Mucosa of stomach (tissue), 1 donor: Measurements from ENCODE around the gene INPP5A.

Experiments used
- H3K27me3 ChIP-seq: one replicate; pipeline ENCODE4 v1.7.0; 2013; ENCODE audit warnings: mild to moderate bottlenecking, low read length; ENCODE audit not compliant: control insufficient read depth, insufficient read depth
- H3K36me3 ChIP-seq: one replicate; pipeline ENCODE4 v1.7.0; 2013; ENCODE audit warnings: low read length; ENCODE audit not compliant: control insufficient read depth, insufficient read depth
- H3K4me1 ChIP-seq: one replicate; pipeline ENCODE4 v1.7.0; 2013; ENCODE audit warnings: mild to moderate bottlenecking, low read length; ENCODE audit not compliant: control insufficient read depth, insufficient read depth
- H3K4me3 ChIP-seq: one replicate; pipeline ENCODE4 v1.7.0; 2013; ENCODE audit warnings: low read length
- H3K9ac ChIP-seq: one replicate; pipeline ENCODE4 v1.7.0; 2013; ENCODE audit warnings: mild to moderate bottlenecking, low read length, moderate library complexity
- H3K9me3 ChIP-seq: one replicate; pipeline ENCODE4 v1.7.0; 2013; ENCODE audit warnings: mild to moderate bottlenecking, low read length, moderate library complexity; ENCODE audit not compliant: control insufficient read depth
- donor health status: Pancreatic carcinoma.

INPP5A gene

GRCh38 chr10:132610071-132610701, 72.6 kb downstream of the INPP5A start:
- peaks cover 33% of the 10 kb centered on the region for H3K4me1 ChIP-seq

GRCh38 chr10:132611026-132611910, 73.7 kb downstream of the INPP5A start:
- Histone ChIP-seq H3K9me3 (no peaks in the 10 kb centered on the region), H3K4me1 (peaks cover 33% of the 10 kb centered on the region), H3K27me3 (no peaks in the 10 kb centered on the region), H3K36me3 (no peaks in the 10 kb centered on the region), H3K4me3 (no peak overlapping the region), H3K9ac (no peak overlapping the region)

More at GRCh38 chr10:132610071-132610701, 72.6 kb downstream of the INPP5A start:
- Histone ChIP-seq H3K27me3 (no peaks in the 10 kb centered on the region), H3K36me3 (no peaks in the 10 kb centered on the region), H3K9ac (no peak overlapping the region), H3K9me3 (no peaks in the 10 kb centered on the region), H3K4me3 (no peak overlapping the region)

GRCh38 chr10:132611986-132612385, 74.4 kb downstream of the INPP5A start:
- no peaks in the 10 kb centered on the region for H3K36me3 ChIP-seq
- no peak overlapping the region for H3K4me3 ChIP-seq
- no peaks in the 10 kb centered on the region for H3K27me3 ChIP-seq
- H3K9ac ChIP-seq, result no peak overlapping the region
- peaks cover 31% of the 10 kb centered on the region for H3K4me1 ChIP-seq
- H3K9me3 ChIP-seq, result no peaks in the 10 kb centered on the region

- Histone ChIP-seq H3K36me3 (no peaks in the 10 kb centered on the region), H3K9me3 (no peaks in the 10 kb centered on the region), H3K4me1 (peaks cover 25% of the 10 kb centered on the region), H3K4me3 (no peak overlapping the region), H3K27me3 (no peaks in the 10 kb centered on the region), H3K9ac (no peak overlapping the region)
Measured at GRCh38 chr10:132612571-132613504, 75.3 kb downstream of the INPP5A start.

GRCh38 chr10:132613566-132614348, 76.2 kb downstream of the INPP5A start:
- no peaks in the 10 kb centered on the region for H3K27me3 ChIP-seq
- no peaks in the 10 kb centered on the region for H3K36me3 ChIP-seq
- H3K4me1 ChIP-seq, result peaks cover 25% of the 10 kb centered on the region
- no peak overlapping the region for H3K9ac ChIP-seq
- H3K9me3 ChIP-seq, result no peaks in the 10 kb centered on the region
- no peak overlapping the region for H3K4me3 ChIP-seq

GRCh38 chr10:132614431-132615340, 77.1 kb downstream of the INPP5A start:
- H3K9ac ChIP-seq, result no peak overlapping the region
- no peaks in the 10 kb centered on the region for H3K9me3 ChIP-seq
- no peaks in the 10 kb centered on the region for H3K36me3 ChIP-seq
- H3K4me3 ChIP-seq, result no peak overlapping the region
- H3K4me1 ChIP-seq, result peaks cover 25% of the 10 kb centered on the region
- no peaks in the 10 kb centered on the region for H3K27me3 ChIP-seq

GRCh38 chr10:132615341-132616169, 78.0 kb downstream of the INPP5A start:
- Histone ChIP-seq H3K9me3 (no peaks in the 10 kb centered on the region), H3K4me1 (peaks cover 23% of the 10 kb centered on the region), H3K27me3 (no peaks in the 10 kb centered on the region), H3K36me3 (no peaks in the 10 kb centered on the region), H3K9ac (no peak overlapping the region), H3K4me3 (no peak overlapping the region)

GRCh38 chr10:132616170-132616995, 78.8 kb downstream of the INPP5A start:
- Histone ChIP-seq H3K4me3 (no peak overlapping the region), H3K9ac (no peak overlapping the region), H3K27me3 (no peaks in the 10 kb centered on the region), H3K4me1 (peaks cover 15% of the 10 kb centered on the region), H3K36me3 (no peaks in the 10 kb centered on the region), H3K9me3 (no peaks in the 10 kb centered on the region)

- Histone ChIP-seq H3K4me1 (peaks cover 7% of the 10 kb centered on the region), H3K9ac (no peak overlapping the region), H3K4me3 (no peak overlapping the region), H3K27me3 (no peaks in the 10 kb centered on the region), H3K36me3 (no peaks in the 10 kb centered on the region), H3K9me3 (no peaks in the 10 kb centered on the region)
Measured at GRCh38 chr10:132616996-132617736, 79.6 kb downstream of the INPP5A start.
